HCT116 (cell line): ENCODE measurements around the gene GP1BB. TPM values are rescaled to one million over a fixed set of nuclear protein-coding genes. Genes with fewer than 3 reads are reported as not detected.

Experiments
- ATAC-seq: fragments of 200-7000 bp; cut with Tn5 transposase; 2 replicates; pipeline ENCODE4 v1.9.1; 2020; ENCODE audit warnings: mild to moderate bottlenecking, moderate library complexity
- BruUV-seq: library from RNA; stranded (reverse); fragments of 400-500 nt; replicated peaks from 2 replicates; lab custom pipeline; 2021; lab: Mats Ljungman, UMichigan
- CTCF ChIA-PET: fragments of 300-600 bp; sonication (Branson Sonifier 250); formaldehyde crosslinking; loops from one replicate; lab custom pipeline; 2021; ENCODE audit warnings: antibody characterized with exemption; lab: Charles Lee
- POLR2A ChIA-PET: fragments of 300-600, 350-600 bp; sonication (Branson Sonifier 250); formaldehyde crosslinking; loops from one replicate; lab custom pipeline; 2021; ENCODE audit warnings: antibody characterized with exemption; lab: Charles Lee
- RAD21 ChIA-PET, 2 experiments: fragments of 300-600 bp; sonication (Branson Sonifier 250); formaldehyde crosslinking; loops; one replicate each; lab custom pipeline; 2023; ENCODE audit warnings: low total read pairs in 2 of 2; ENCODE audit not compliant: uncharacterized antibody in 2 of 2, unreplicated experiment in 2 of 2, low non-redundant PET in 1 of 2; lab: Charles Lee
- DNase-seq: peaks from one replicate; pipeline ENCODE4 v3.0.0-alpha.2; 2010; ENCODE audit warnings: low read depth, low spot score
- H2AFZ ChIP-seq: fragments of 200-600 bp; shearing (Covaris generic), sonication (generic); 2 replicates; pipeline ENCODE4 v1.6.1; 2017; ENCODE audit warnings: low read depth, mixed run types, mixed read lengths, antibody characterized with exemption, low read length; ENCODE audit not compliant: poor library complexity, severe bottlenecking
- H3K27ac ChIP-seq: 2 replicates; pipeline ENCODE4 v1.5.1; 2012; ENCODE audit warnings: low read depth, low read length
- H3K27me3 ChIP-seq: fragments of 200-600 bp; sonication (generic); 2 replicates; pipeline ENCODE4 v1.6.1; 2016; ENCODE audit warnings: mixed run types, low read length, mixed read lengths; ENCODE audit not compliant: insufficient read depth
- H3K36me3 ChIP-seq, 2 experiments: fragments of 200-500 bp in 1 of 2; fragments of 200-600 bp in 1 of 2; sonication (Bioruptor generic) in 1 of 2; sonication (generic) in 1 of 2; 2 replicates each; pipeline versions ENCODE4 v1.5.1 to v1.6.1; 2014 to 2016; ENCODE audit warnings: low read length in 2 of 2, inconsistent platforms in 1 of 2, mixed read lengths in 1 of 2, mixed run types in 1 of 2; ENCODE audit not compliant: insufficient read depth in 2 of 2, control insufficient read depth in 1 of 2
- H3K4me1 ChIP-seq, 2 experiments: fragments of 200-600 bp in 1 of 2; sonication (generic) in 1 of 2; 2 replicates each; pipeline versions ENCODE4 v1.5.1 to v1.6.1; 2012 to 2017; ENCODE audit warnings: low read length in 2 of 2, inconsistent platforms in 1 of 2, mild to moderate bottlenecking in 1 of 2, mixed read lengths in 1 of 2, mixed run types in 1 of 2, moderate library complexity in 1 of 2; ENCODE audit not compliant: insufficient read depth in 2 of 2, control insufficient read depth in 1 of 2
- H3K4me2 ChIP-seq: fragments of 200-600 bp; sonication (generic); 2 replicates; pipeline ENCODE4 v1.6.1; 2017; ENCODE audit warnings: mixed run types, low read length, mixed read lengths
- H3K4me3 ChIP-seq, 2 experiments: fragments of 200-600 bp in 1 of 2; sonication (generic) in 1 of 2; replicated peaks in 1 of 2; 2 replicates each; pipeline ENCODE4 v1.5.1; 2011 to 2016; ENCODE audit warnings: low read length in 2 of 2, control low read depth in 1 of 2, low read depth in 1 of 2, mild to moderate bottlenecking in 1 of 2, mixed read lengths in 1 of 2, mixed run types in 1 of 2
- H3K79me2 ChIP-seq: fragments of 200-600 bp; sonication (generic); 2 replicates; pipeline ENCODE4 v1.6.1; 2017; ENCODE audit warnings: mild to moderate bottlenecking, mixed run types, low read length, moderate library complexity, mixed read lengths; ENCODE audit not compliant: insufficient read depth
- H3K9ac ChIP-seq: fragments of 200-600 bp; sonication (generic); 2 replicates; pipeline ENCODE4 v1.6.1; 2016; ENCODE audit warnings: low read length, mixed read lengths
- H3K9me2 ChIP-seq: fragments of 200-600 bp; sonication (generic), shearing (Covaris generic); 2 replicates; pipeline ENCODE4 v1.6.1; 2017; ENCODE audit warnings: mixed run types, mild to moderate bottlenecking, moderate library complexity; ENCODE audit not compliant: insufficient read depth
- H3K9me3 ChIP-seq, 2 experiments: fragments of 200-500 bp in 1 of 2; fragments of 200-600 bp in 1 of 2; sonication (Bioruptor generic) in 1 of 2; sonication (generic) in 1 of 2; 2 replicates each; pipeline ENCODE4 v1.6.1; 2014 to 2017; ENCODE audit warnings: low read length in 2 of 2, mixed read lengths in 2 of 2, inconsistent platforms in 1 of 2, low read depth in 1 of 2, mild to moderate bottlenecking in 1 of 2, mixed run types in 1 of 2, moderate library complexity in 1 of 2; ENCODE audit not compliant: control insufficient read depth in 1 of 2, insufficient read depth in 1 of 2
- H4K20me1 ChIP-seq: fragments of 200-600 bp; sonication (generic), shearing (Covaris generic); 2 replicates; pipeline ENCODE4 v1.6.1; 2017; ENCODE audit warnings: mixed run types, mild to moderate bottlenecking, moderate library complexity; ENCODE audit not compliant: insufficient read depth
- CEBPB ChIP-seq: IDR thresholded peaks from 2 replicates; pipeline ENCODE4 v1.6.1; 2012; ENCODE audit warnings: low read depth
- ELF1 ChIP-seq: IDR thresholded peaks from 2 replicates; pipeline ENCODE4 v1.6.1; 2012; ENCODE audit warnings: low read depth, borderline replicate concordance
- EZH2phosphoT487 ChIP-seq: fragments of 200-600 bp; IDR thresholded peaks from 2 replicates; pipeline ENCODE4 v1.6.1; 2018; ENCODE audit warnings: antibody characterized with exemption, borderline replicate concordance
- FOSL1 ChIP-seq: IDR thresholded peaks from 2 replicates; pipeline ENCODE4 v1.6.1; 2012; ENCODE audit warnings: low read depth
- JUND ChIP-seq: IDR thresholded peaks from 2 replicates; pipeline ENCODE4 v1.6.1; 2012
- MAX ChIP-seq: IDR thresholded peaks from 2 replicates; pipeline ENCODE4 v1.6.1; 2012
- POLR2A ChIP-seq: IDR thresholded peaks from 2 replicates; pipeline ENCODE4 v1.7.0; 2011; ENCODE audit warnings: borderline replicate concordance; ENCODE audit not compliant: insufficient read depth, insufficient read length; ENCODE audit errors: extremely low read depth
- POLR2AphosphoS5 ChIP-seq: IDR thresholded peaks from 2 replicates; pipeline ENCODE4 v1.6.1; 2011; ENCODE audit warnings: mild to moderate bottlenecking, low read depth, low read length, moderate library complexity
- RAD21 ChIP-seq: IDR thresholded peaks from 2 replicates; pipeline ENCODE4 v1.6.1; 2012; ENCODE audit warnings: low read depth, mild to moderate bottlenecking
- SIN3A ChIP-seq: IDR thresholded peaks from 2 replicates; pipeline ENCODE4 v1.6.1; 2012; ENCODE audit warnings: low read depth
- SP1 ChIP-seq: IDR thresholded peaks from 2 replicates; pipeline ENCODE4 v1.6.1; 2012; ENCODE audit warnings: low read depth
- SRF ChIP-seq: IDR thresholded peaks from 2 replicates; pipeline ENCODE4 v1.6.1; 2012; ENCODE audit warnings: low read depth
- TCF7L2 ChIP-seq: IDR thresholded peaks from 2 replicates; pipeline ENCODE4 v1.7.0; 2011; ENCODE audit warnings: borderline replicate concordance, inconsistent platforms; ENCODE audit not compliant: insufficient read depth, insufficient read length; ENCODE audit errors: extremely low read depth
- ZBTB33 ChIP-seq: IDR thresholded peaks from 2 replicates; pipeline ENCODE4 v1.6.1; 2011; ENCODE audit warnings: mild to moderate bottlenecking, low read length, moderate library complexity; ENCODE audit not compliant: insufficient replicate concordance; ENCODE audit errors: extremely low read depth
- ZNF274 ChIP-seq: fragments of 200-500 bp; sonication (Bioruptor generic); IDR thresholded peaks from 2 replicates; pipeline ENCODE4 v1.6.1; 2014; ENCODE audit warnings: mild to moderate bottlenecking, low read depth, low read length, inconsistent platforms
- intact Hi-C: fragments of 100-400 bp; cut with micrococcal nuclease; formaldehyde crosslinking; loops from 2 replicates; pipeline ENCODE4 v1.10.0; 2022
- total RNA-seq: library from RNA; stranded (reverse); gene quantifications from one replicate; pipeline ENCODE4 v1.2.1, GENCODE V29; 2021; ENCODE audit not compliant: unreplicated experiment

GP1BB gene
- total RNA-seq, 1 experiment from 2014 or later: 4.8 TPM

GRCh38 chr22:19680911-19681862 lies 42.2 kb upstream of the GP1BB start:
- no peak overlapping the region for H3K27ac ChIP-seq
- RAD21 ChIA-PET: no interaction called here
- intact Hi-C loops: loop anchor here (5.0 kb wide), 1 partner anchor 36 kb away; no protein-coding TSS in a partner anchor
- no peaks in the 10 kb centered on the region for H3K79me2 ChIP-seq
- no peak overlapping the region for H2AFZ ChIP-seq
- POLR2A ChIA-PET: no interaction called here
- no peaks in the 10 kb centered on the region for H3K36me3 ChIP-seq
- no peak for ATAC-seq
- no peaks in the 10 kb centered on the region for H3K9me2 ChIP-seq
- peak; percentile 29 for DNase-seq
- TF ChIP-seq CEBPB: peak; percentile 60
- TF ChIP-seq MAX: no peak
- no peak overlapping the region for H3K9ac ChIP-seq
- no peak overlapping the region for H3K4me2 ChIP-seq
- no TSS peak for BruUV-seq
- CTCF ChIA-PET: interaction anchor here (1.3 to 1.8 kb wide), 2 partner anchors 28 to 36 kb away, joined by 3 to 4 read pairs; no protein-coding TSS in a partner anchor
- no peaks in the 10 kb centered on the region for H3K4me1 ChIP-seq
- no peak overlapping the region for H3K4me3 ChIP-seq
- H3K27me3 ChIP-seq: no peaks in the 10 kb centered on the region
- no peaks in the 10 kb centered on the region for H4K20me1 ChIP-seq
- no peaks in the 10 kb centered on the region for H3K9me3 ChIP-seq

GRCh38 chr22:19681863-19682245 lies 41.5 kb upstream of the GP1BB start:
- no TSS peak for BruUV-seq
- Histone ChIP-seq H3K4me1 (no peaks in the 10 kb centered on the region), H3K27me3 (no peaks in the 10 kb centered on the region), H3K36me3 (no peaks in the 10 kb centered on the region), H4K20me1 (no peaks in the 10 kb centered on the region), H3K9me3 (no peaks in the 10 kb centered on the region), H2AFZ (no peak overlapping the region), H3K9me2 (no peaks in the 10 kb centered on the region), H3K4me3 (no peak overlapping the region), H3K79me2 (no peaks in the 10 kb centered on the region), H3K4me2 (no peak overlapping the region), H3K27ac (no peak overlapping the region), H3K9ac (no peak overlapping the region)
- POLR2A ChIA-PET: no interaction called here
- no peak for DNase-seq
- intact Hi-C loops: loop anchor here (5.0 kb wide), 1 partner anchor 35 kb away; no protein-coding TSS in a partner anchor
- ATAC-seq: no peak
- RAD21 ChIA-PET: no interaction called here
- CTCF ChIA-PET: no interaction called here
- TF ChIP-seq POLR2AphosphoS5: no peak
- no peak for TF ChIP-seq ZNF274
- TF ChIP-seq CEBPB: no peak
- TF ChIP-seq TCF7L2: no peak
- no peak for TF ChIP-seq JUND
- no peak for TF ChIP-seq SIN3A
- TF ChIP-seq ZBTB33: no peak
- TF ChIP-seq ELF1: no peak
- no peak for TF ChIP-seq FOSL1
- no peak for TF ChIP-seq SRF
- no peak for TF ChIP-seq POLR2A
- no peak for TF ChIP-seq SP1
- no peak for TF ChIP-seq RAD21
- TF ChIP-seq MAX: no peak
- no peak for TF ChIP-seq EZH2phosphoT487
